GM23248 (cell line): ENCODE results near the gene ACP6.

Experiments used
- EZH2 ChIP-seq: fragments of 200-600 bp; sonication (generic); IDR thresholded peaks from 2 replicates; pipeline ENCODE4 v1.6.1; 2018; ENCODE audit warnings: antibody characterized with exemption, mild to moderate bottlenecking; ENCODE audit not compliant: insufficient read depth, poor library complexity, severe bottlenecking
- EZH2phosphoT487 ChIP-seq: fragments of 200-600 bp; sonication (generic); IDR thresholded peaks from 2 replicates; pipeline ENCODE4 v1.6.1; 2018; ENCODE audit warnings: antibody characterized with exemption, moderate library complexity, mild to moderate bottlenecking, low read depth; ENCODE audit not compliant: insufficient read depth

DNA sequence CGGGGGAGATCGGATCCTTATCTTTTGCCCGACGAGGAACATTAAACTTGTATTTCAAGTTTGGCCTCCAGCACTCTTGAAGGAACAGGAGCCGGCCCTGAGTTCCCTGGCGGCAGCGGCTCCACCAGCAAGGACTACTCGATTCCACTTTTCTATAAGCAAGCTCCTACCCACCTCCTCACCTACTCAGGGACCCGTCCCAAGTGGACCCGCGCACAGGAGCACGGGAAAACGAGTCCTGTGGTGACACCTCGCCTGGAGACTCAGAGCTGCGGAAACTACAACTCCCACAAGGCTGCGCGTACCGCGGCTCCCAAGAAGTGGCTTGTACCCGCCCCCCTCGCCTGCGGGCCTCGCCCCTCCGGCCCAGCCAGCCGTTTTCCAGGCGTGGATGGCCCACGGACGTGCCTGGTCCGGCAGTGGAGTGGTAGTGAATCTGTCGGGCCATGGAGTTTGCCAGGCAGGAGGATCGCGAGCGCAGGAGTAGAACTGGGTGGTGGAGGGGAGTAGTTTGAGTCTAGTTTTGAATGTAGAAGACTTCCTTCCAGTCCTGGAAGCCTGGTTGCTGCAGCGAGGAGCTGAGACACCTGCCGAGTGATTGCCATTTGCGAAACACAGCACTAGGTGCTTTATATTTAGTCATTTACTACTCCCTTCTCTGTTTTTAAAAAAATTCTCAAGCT is at the start of gene ACP6:
- TF ChIP-seq EZH2 (no peak), EZH2phosphoT487 (no peak)
